Spleen (tissue), 7 donors: ENCODE results near the gene LDB2.

ENCODE experiments used
- CTCF ChIP-seq, 11 experiments: fragments of 200-600 bp in 7 of 11; fragments of 450-650 bp in 4 of 11; sonication (generic) in 4 of 11; IDR thresholded peaks in 8 of 11; conservative IDR thresholded peaks in 3 of 11; 1 replicate in 7 of 11; 2 replicates in 4 of 11; pipeline versions ENCODE4 v1.4.0 to v1.8.0; 2016 to 2021; ENCODE audit warnings: antibody characterized with exemption in 11 of 11, inconsistent platforms in 4 of 11, mild to moderate bottlenecking in 1 of 11
- POLR2A ChIP-seq, 3 donors: fragments of 450-650 bp; IDR thresholded peaks; one replicate each; pipeline ENCODE4 v1.5.1; 2017; ENCODE audit warnings: antibody characterized with exemption in 3 of 3, mild to moderate bottlenecking in 1 of 3
- POLR2AphosphoS5 ChIP-seq, 3 donors: sonication (generic); formaldehyde crosslinking; IDR thresholded peaks; one replicate each; pipeline ENCODE4 v1.5.1; 2017; ENCODE audit warnings: antibody characterized with exemption in 3 of 3
- donor health status: DM: no; HTN: no; CAD: no; lungs with moderate emphysema.
- donor health status: DM: no; HTN: no; CAD: no.
- donor health status: DM: no; HTN: no; CAD: no.

- no peak for TF ChIP-seq CTCF (IDR thresholded peaks at IDR 0.05 in 8 of 11, conservative IDR thresholded peaks at IDR 0.05 in 3 of 11)
- no peak for TF ChIP-seq POLR2A (IDR thresholded peaks at IDR 0.05)
- TF ChIP-seq POLR2AphosphoS5 (IDR thresholded peaks at IDR 0.05), result peak in 1 of 3 donors; percentile 14
Measured at GRCh38 chr4:16865209-16865896, 33.1 kb downstream of the LDB2 start.
